ENCODE measurements around the gene TDRD12. TPM values are rescaled to one million over a fixed set of nuclear protein-coding genes. Genes with fewer than 3 reads are reported as not detected.

TDRD12 gene
- total RNA-seq, 2 experiments from 2014 or later: 0.45 TPM; not detected in 1

GRCh38 chr19:32810452-32810851, 90.9 kb downstream of the TDRD12 start:
- H3K4me3 Mint-ChIP-seq: no peak overlapping the region
- H3K9me3 Mint-ChIP-seq: no peaks in the 10 kb centered on the region
- H3K4me1 Mint-ChIP-seq: peaks cover 10% of the 10 kb centered on the region
- H3K36me3 Mint-ChIP-seq (ENCODE audit: low read depth): no peaks in the 10 kb centered on the region
- H3K27me3 Mint-ChIP-seq: no peaks in the 10 kb centered on the region
- CTCF ChIA-PET: interaction anchor here (0.5 kb wide), 1 partner anchor 290 kb away, joined by 7 read pairs; no protein-coding TSS in a partner anchor
- no peak overlapping the region for H3K27ac Mint-ChIP-seq
- DNase-seq: no peak
- POLR2A ChIA-PET: no interaction called here

GRCh38 chr19:32811151-32811550, 91.6 kb downstream of the TDRD12 start:
- no peaks in the 10 kb centered on the region for H3K9me3 Mint-ChIP-seq
- no peak overlapping the region for H3K4me3 Mint-ChIP-seq
- CTCF ChIA-PET: no interaction called here
- H3K4me1 Mint-ChIP-seq: peaks cover 10% of the 10 kb centered on the region
- POLR2A ChIA-PET: no interaction called here
- no peaks in the 10 kb centered on the region for H3K36me3 Mint-ChIP-seq (ENCODE audit: low read depth)
- H3K27me3 Mint-ChIP-seq: no peaks in the 10 kb centered on the region
- DNase-seq: no peak
- no peak overlapping the region for H3K27ac Mint-ChIP-seq

- peaks cover 10% of the 10 kb centered on the region for H3K4me1 Mint-ChIP-seq
- H3K27me3 Mint-ChIP-seq: no peaks in the 10 kb centered on the region
- no peaks in the 10 kb centered on the region for H3K9me3 Mint-ChIP-seq
- ChIA-PET CTCF (no interaction called here), POLR2A (no interaction called here)
- no peak overlapping the region for H3K27ac Mint-ChIP-seq
- H3K36me3 Mint-ChIP-seq (ENCODE audit: low read depth): no peaks in the 10 kb centered on the region
- no peak for DNase-seq
- no peak overlapping the region for H3K4me3 Mint-ChIP-seq
Observed at GRCh38 chr19:32812036-32812435, 92.5 kb downstream of the TDRD12 start.

GRCh38 chr19:32812571-32812970, 93.0 kb downstream of the TDRD12 start:
- Mint-ChIP-seq H3K4me1 (peaks cover 10% of the 10 kb centered on the region), H3K36me3 (ENCODE audit: low read depth) (no peaks in the 10 kb centered on the region), H3K27ac (no peak overlapping the region), H3K4me3 (no peak overlapping the region), H3K27me3 (no peaks in the 10 kb centered on the region), H3K9me3 (no peaks in the 10 kb centered on the region)
- no peak for DNase-seq
- POLR2A ChIA-PET: no interaction called here
- CTCF ChIA-PET: interaction anchor here (0.9 kb wide), 1 partner anchor 8 kb away, joined by 3 read pairs; no protein-coding TSS in a partner anchor

GRCh38 chr19:32813862-32814425, 94.4 kb downstream of the TDRD12 start:
- peaks cover 10% of the 10 kb centered on the region for H3K4me1 Mint-ChIP-seq
- ChIA-PET POLR2A (no interaction called here), CTCF (no interaction called here)
- no peak overlapping the region for H3K4me3 Mint-ChIP-seq
- no peak overlapping the region for H3K27ac Mint-ChIP-seq
- H3K9me3 Mint-ChIP-seq: no peaks in the 10 kb centered on the region
- no peaks in the 10 kb centered on the region for H3K36me3 Mint-ChIP-seq (ENCODE audit: low read depth)
- no peaks in the 10 kb centered on the region for H3K27me3 Mint-ChIP-seq
- no peak for DNase-seq

GRCh38 chr19:32814624-32815023, 95.1 kb downstream of the TDRD12 start:
- DNase-seq: no peak
- Mint-ChIP-seq H3K9me3 (no peaks in the 10 kb centered on the region), H3K36me3 (ENCODE audit: low read depth) (no peaks in the 10 kb centered on the region), H3K4me3 (no peak overlapping the region), H3K4me1 (peaks cover 6% of the 10 kb centered on the region), H3K27me3 (no peaks in the 10 kb centered on the region), H3K27ac (no peak overlapping the region)
- CTCF ChIA-PET: no interaction called here
- POLR2A ChIA-PET: no interaction called here

GRCh38 chr19:32816555-32817099, 97.1 kb downstream of the TDRD12 start:
- CTCF ChIA-PET: no interaction called here
- H3K9me3 Mint-ChIP-seq: no peaks in the 10 kb centered on the region
- no peak overlapping the region for H3K4me3 Mint-ChIP-seq

GRCh38 chr19:32817569-32818476, 98.3 kb downstream of the TDRD12 start:
- Mint-ChIP-seq H3K27me3 (peaks cover 2% of the 10 kb centered on the region), H3K36me3 (ENCODE audit: low read depth) (no peaks in the 10 kb centered on the region), H3K9me3 (no peaks in the 10 kb centered on the region), H3K4me1 (no peaks in the 10 kb centered on the region), H3K27ac (no peak overlapping the region), H3K4me3 (no peak overlapping the region)
- DNase-seq: no peak
- CTCF ChIA-PET: no interaction called here
- POLR2A ChIA-PET: no interaction called here

More at GRCh38 chr19:32816555-32817099, 97.1 kb downstream of the TDRD12 start:
- Mint-ChIP-seq H3K4me1 (no peaks in the 10 kb centered on the region), H3K27ac (no peak overlapping the region), H3K36me3 (ENCODE audit: low read depth) (no peaks in the 10 kb centered on the region), H3K27me3 (peaks cover 2% of the 10 kb centered on the region)
- POLR2A ChIA-PET: no interaction called here
- no peak for DNase-seq

GRCh38 chr19:32818536-32818935, 99.0 kb downstream of the TDRD12 start:
- Mint-ChIP-seq H3K36me3 (ENCODE audit: low read depth) (no peaks in the 10 kb centered on the region), H3K9me3 (no peaks in the 10 kb centered on the region), H3K4me1 (no peaks in the 10 kb centered on the region), H3K27ac (no peak overlapping the region), H3K4me3 (no peak overlapping the region), H3K27me3 (peaks cover 2% of the 10 kb centered on the region)
- POLR2A ChIA-PET: no interaction called here
- CTCF ChIA-PET: no interaction called here
- DNase-seq: no peak

GRCh38 chr19:32819419-32820400, 100.1 kb downstream of the TDRD12 start:
- no peaks in the 10 kb centered on the region for H3K4me1 Mint-ChIP-seq
- no peaks in the 10 kb centered on the region for H3K9me3 Mint-ChIP-seq
- H3K4me3 Mint-ChIP-seq: no peak overlapping the region
- no peak overlapping the region for H3K27ac Mint-ChIP-seq
- H3K36me3 Mint-ChIP-seq (ENCODE audit: low read depth): no peaks in the 10 kb centered on the region
- ChIA-PET POLR2A (no interaction called here), CTCF (no interaction called here)
- DNase-seq: no peak
- peaks cover 2% of the 10 kb centered on the region for H3K27me3 Mint-ChIP-seq

GRCh38 chr19:32822916-32823746, 103.6 kb downstream of the TDRD12 start:
- no peak overlapping the region for H3K27ac Mint-ChIP-seq
- ChIA-PET CTCF (interaction anchor here (1.3 kb wide), 1 partner anchor 133 kb away, joined by 4 read pairs; no protein-coding TSS in a partner anchor), POLR2A (no interaction called here)
- H3K4me1 Mint-ChIP-seq: no peaks in the 10 kb centered on the region
- DNase-seq: no peak
- H3K36me3 Mint-ChIP-seq (ENCODE audit: low read depth): no peaks in the 10 kb centered on the region
- no peaks in the 10 kb centered on the region for H3K9me3 Mint-ChIP-seq
- H3K4me3 Mint-ChIP-seq: no peak overlapping the region
- H3K27me3 Mint-ChIP-seq: peaks cover 2% of the 10 kb centered on the region

- Mint-ChIP-seq H3K36me3 (ENCODE audit: low read depth) (no peaks in the 10 kb centered on the region), H3K4me3 (no peak overlapping the region), H3K9me3 (no peaks in the 10 kb centered on the region), H3K27me3 (peaks cover 2% of the 10 kb centered on the region), H3K4me1 (no peaks in the 10 kb centered on the region), H3K27ac (no peak overlapping the region)
- no peak for DNase-seq
- ChIA-PET CTCF (interaction anchor here (1.3 kb wide), 1 partner anchor 134 kb away, joined by 4 read pairs; no protein-coding TSS in a partner anchor), POLR2A (no interaction called here)
Observed at GRCh38 chr19:32823747-32824102, 104.2 kb downstream of the TDRD12 start.
